ENCODE results near the gene PGAP3.

PGAP3 gene, protein sequence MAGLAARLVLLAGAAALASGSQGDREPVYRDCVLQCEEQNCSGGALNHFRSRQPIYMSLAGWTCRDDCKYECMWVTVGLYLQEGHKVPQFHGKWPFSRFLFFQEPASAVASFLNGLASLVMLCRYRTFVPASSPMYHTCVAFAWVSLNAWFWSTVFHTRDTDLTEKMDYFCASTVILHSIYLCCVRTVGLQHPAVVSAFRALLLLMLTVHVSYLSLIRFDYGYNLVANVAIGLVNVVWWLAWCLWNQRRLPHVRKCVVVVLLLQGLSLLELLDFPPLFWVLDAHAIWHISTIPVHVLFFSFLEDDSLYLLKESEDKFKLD

DNA sequence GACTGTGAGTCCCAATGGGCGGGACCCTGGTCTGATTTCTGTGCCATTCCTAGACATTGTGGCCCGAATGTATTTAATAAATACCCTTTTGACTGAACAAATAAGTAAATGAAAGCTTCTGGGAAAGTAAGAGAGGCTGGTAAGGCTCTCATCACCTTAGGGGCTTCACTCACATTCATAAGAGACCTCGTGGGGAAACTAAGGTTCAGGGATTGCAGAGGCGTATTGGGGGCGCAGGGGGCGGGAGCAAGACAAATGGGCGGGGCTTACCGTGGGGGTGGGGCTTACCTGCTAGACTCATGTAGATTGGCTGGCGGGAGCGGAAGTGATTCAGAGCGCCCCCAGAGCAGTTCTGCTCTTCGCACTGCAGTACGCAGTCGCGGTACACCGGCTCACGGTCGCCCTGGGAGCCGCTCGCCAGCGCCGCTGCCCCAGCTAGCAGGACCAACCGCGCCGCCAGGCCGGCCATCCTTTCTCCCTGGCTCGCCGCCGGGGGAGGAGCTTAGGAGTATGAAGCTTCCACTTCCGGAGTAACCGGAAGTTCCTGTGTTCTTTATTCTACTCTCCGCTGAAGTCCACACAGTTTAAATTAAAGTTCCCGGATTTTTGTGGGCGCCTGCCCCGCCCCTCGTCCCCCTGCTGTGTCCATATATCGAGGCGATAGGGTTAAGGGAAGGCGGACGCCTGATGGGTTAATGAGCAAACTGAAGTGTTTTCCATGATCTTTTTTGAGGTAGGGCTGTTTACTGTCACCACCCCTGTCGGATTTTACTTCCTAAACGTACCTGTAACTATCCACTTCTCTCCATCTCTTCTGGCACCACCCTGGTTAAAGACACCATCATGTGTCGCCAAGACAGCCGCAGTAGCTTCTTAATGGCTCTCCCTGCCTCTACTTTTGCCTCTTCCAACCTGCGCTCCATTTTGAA is at the start of gene PGAP3:
PGAP3 (minus strand) TSS at position 512 of the 929 bp plus-strand sequence; CDS start at position 469, 43 bp downstream.
- H3K4me3 ChIP-seq (ENCODE audit: low read depth, low read length): peak within 1 kb of the TSS; percentile 83
- TF ChIP-seq, protein P1, sequence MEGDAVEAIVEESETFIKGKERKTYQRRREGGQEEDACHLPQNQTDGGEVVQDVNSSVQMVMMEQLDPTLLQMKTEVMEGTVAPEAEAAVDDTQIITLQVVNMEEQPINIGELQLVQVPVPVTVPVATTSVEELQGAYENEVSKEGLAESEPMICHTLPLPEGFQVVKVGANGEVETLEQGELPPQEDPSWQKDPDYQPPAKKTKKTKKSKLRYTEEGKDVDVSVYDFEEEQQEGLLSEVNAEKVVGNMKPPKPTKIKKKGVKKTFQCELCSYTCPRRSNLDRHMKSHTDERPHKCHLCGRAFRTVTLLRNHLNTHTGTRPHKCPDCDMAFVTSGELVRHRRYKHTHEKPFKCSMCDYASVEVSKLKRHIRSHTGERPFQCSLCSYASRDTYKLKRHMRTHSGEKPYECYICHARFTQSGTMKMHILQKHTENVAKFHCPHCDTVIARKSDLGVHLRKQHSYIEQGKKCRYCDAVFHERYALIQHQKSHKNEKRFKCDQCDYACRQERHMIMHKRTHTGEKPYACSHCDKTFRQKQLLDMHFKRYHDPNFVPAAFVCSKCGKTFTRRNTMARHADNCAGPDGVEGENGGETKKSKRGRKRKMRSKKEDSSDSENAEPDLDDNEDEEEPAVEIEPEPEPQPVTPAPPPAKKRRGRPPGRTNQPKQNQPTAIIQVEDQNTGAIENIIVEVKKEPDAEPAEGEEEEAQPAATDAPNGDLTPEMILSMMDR (IDR thresholded peaks at IDR 0.05; ENCODE audit: low read depth, low read length): no peak

DNA sequence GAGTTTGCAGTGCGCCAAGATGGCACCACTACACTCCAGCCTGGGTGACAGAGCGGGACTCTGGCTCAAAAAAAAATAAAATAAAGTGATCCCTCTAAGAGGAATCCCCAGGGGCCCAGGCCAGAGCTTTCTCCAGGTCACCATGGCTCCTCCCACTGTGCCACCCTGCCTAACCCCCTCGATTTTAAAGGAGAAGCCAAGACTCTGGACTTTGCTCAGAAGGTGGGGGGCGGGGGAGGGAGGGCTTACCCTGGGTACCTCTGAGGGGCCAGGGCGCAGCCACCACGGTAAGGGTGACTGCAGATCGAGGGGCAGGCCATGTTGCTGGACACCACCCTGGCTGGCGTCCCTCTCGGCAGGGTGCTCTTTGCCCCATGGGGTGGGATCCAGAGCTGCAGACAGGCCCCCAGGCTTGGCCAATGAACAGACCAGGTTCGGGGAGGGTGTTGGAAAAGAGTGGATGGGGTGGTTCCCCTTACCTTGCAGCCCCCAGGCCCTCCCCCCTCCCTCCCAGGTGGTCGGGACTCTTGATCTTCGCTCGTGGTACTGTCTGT is 49.4 kb upstream of the PGAP3 start:
- no peak overlapping the region for H3K4me3 ChIP-seq (ENCODE audit: low read depth, low read length)
- TF ChIP-seq, protein P1 (IDR thresholded peaks at IDR 0.05; ENCODE audit: low read depth, low read length): no peak

DNA sequence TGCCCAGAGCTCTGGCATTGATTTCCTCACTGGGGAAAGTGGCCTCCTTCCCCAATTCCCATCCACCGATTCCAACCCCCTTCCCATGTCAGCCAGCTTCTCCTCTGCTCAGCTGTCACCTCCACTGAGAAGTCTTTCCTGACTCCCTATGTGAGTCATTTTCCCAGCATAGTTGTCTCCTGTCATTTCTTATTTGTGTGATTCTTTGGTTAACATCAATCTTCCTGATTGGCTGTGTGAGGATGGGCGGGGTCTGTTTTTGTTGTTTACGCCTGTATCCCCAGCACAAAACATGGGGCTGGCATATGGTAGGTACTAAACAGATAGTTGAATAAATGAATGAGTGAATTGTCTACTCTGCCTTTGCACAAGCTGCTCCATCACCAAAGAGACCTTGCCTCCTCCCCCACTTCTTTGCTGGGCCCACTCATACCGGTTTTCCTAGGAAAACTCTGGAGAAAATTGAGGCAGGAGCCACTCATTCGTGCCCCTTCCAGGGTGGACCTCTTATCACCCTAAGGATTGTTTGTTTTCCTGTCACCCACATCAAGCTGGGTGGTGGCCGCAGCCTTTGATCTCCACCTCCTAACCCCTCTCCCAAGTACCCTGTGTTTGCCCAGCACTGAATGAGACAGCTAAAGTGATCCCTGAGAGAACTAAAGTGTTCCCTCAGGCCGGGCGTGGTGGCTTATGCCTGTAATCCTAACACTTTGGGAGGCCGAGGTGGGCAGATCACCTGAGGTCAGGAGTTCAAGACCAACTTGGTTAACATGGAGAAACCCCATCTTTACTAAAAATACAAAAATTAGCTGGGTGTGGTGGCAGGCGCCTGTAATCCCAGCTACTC is 48.7 kb upstream of the PGAP3 start:
- TF ChIP-seq, protein P1 (IDR thresholded peaks at IDR 0.05; ENCODE audit: low read depth, low read length): no peak
- no peak overlapping the region for H3K4me3 ChIP-seq (ENCODE audit: low read depth, low read length)

DNA sequence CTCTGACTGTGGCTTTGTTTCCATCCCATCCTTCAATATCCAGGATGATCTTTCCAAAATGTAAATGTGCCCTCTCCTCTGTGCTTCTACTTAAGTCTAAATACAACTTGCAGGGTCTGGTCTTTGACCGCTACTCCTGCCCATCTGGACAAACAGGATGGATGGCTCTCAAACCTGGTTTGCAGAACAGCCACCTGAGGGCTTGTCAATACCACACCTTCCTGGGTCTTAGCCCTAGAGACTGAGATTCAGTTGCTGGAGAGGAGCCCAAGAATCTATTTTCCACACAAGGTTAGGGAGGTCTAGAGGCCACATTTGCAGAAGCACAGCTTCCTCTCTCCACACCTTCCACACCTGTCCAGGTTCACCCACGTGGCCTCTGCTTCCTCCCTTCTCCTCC is 48.0 kb upstream of the PGAP3 start:
- H3K4me3 ChIP-seq (ENCODE audit: low read depth, low read length): no peak overlapping the region
- TF ChIP-seq, protein P1 (IDR thresholded peaks at IDR 0.05; ENCODE audit: low read depth, low read length): no peak

DNA sequence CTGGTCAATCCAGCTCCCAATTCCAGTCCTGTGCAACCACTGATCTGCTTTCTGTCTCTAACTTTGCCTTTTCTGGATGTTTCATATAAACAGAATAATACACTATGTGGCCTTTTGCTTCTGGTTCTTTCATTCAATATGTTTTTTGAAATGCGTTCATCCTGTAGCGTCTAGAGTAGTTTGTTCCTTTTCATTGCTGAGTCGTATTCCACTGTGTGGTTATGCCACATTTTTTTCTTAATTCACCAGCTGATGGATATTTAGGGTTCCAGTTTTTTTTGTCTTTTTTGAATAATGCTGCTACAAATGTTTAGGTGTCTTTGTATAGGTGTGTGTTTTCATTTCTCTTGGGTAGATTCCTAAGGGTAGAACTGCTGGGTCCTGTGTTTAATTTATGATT is 44.7 kb upstream of the PGAP3 start:
- TF ChIP-seq, protein P1 (IDR thresholded peaks at IDR 0.05; ENCODE audit: low read depth, low read length): no peak
- no peak overlapping the region for H3K4me3 ChIP-seq (ENCODE audit: low read depth, low read length)

DNA sequence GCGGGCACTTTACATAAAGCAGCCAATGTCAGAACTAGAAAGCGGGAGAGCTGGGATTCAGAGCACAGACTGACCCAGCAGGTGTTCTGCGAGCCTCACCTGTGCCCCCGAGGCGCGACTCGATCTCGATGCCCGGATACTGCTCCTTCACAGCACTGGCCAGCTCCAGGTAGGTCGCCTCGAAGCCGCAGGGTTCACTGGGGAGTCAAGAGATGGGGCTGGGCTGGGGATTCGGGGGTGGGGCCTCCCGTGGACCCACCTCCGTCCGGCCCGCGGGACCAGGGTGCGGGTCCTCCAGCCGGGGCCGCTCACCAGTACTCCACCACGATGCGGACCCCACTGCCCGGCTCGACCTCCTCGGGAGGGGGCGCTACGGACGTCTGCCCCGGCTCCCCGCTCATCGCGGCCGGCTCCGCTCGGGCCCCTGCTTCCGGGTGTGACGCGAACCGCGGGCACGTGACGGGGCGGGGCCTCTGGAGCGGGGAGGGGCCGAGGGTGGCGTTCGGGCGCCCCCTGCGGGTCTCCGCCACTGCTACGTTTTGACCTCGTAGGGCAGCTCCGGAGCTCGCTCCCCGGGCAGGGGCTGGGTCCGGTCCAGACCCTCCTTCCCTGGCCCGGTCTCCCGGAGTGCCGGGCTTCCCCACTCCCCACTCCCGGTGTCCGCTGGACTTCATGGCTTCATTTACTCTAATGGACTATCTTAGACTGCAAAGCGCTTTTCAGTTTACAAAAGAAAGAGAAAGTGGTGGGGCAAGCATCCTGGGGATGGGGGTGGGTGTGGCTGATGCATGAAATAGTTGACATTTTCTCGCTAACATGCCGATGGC is 42.5 kb upstream of the PGAP3 start, which contains the start of gene MIEN1:
MIEN1 (minus strand) TSS at position 438 of the 827 bp plus-strand sequence; CDS start at position 401, 37 bp downstream.
- H3K4me3 ChIP-seq (ENCODE audit: low read depth, low read length): peak within 1 kb of the TSS; percentile 62
- TF ChIP-seq, protein P1 (IDR thresholded peaks at IDR 0.05; ENCODE audit: low read depth, low read length): peak; percentile 65

Data from WI38 (cell line).